GM18517 (cell line): ENCODE data around the gene SV2C.

Source experiments
- ATAC-seq: cut with Tn5 transposase; IDR thresholded peaks from one replicate; pipeline ENCODE4 v1.9.1; 2021; ENCODE audit warnings: mild to moderate bottlenecking, moderate library complexity; ENCODE audit not compliant: unreplicated experiment

SV2C gene

GRCh38 chr5:76376148-76376865 is 293.1 kb downstream of the SV2C start:
- no peak for ATAC-seq

GRCh38 chr5:76376866-76377230 is 293.7 kb downstream of the SV2C start:
- no peak for ATAC-seq

- no peak for ATAC-seq
Observed at GRCh38 chr5:76378355-76378754, 295.2 kb downstream of the SV2C start.

- no peak for ATAC-seq
Observed at GRCh38 chr5:76379316-76379715, 296.1 kb downstream of the SV2C start.

- ATAC-seq: no peak
Observed at GRCh38 chr5:76379855-76380254, 296.7 kb downstream of the SV2C start.

GRCh38 chr5:76380346-76381066 is 297.3 kb downstream of the SV2C start:
- no peak for ATAC-seq

GRCh38 chr5:76383126-76383832 is 300.1 kb downstream of the SV2C start:
- ATAC-seq: no peak

GRCh38 chr5:76384189-76384588 is 301.0 kb downstream of the SV2C start:
- no peak for ATAC-seq

GRCh38 chr5:76384705-76385104 is 301.5 kb downstream of the SV2C start:
- no peak for ATAC-seq

GRCh38 chr5:76385540-76385939 is 302.4 kb downstream of the SV2C start:
- no peak for ATAC-seq

GRCh38 chr5:76386360-76386759 is 303.2 kb downstream of the SV2C start:
- ATAC-seq: no peak

- ATAC-seq: no peak
Observed at GRCh38 chr5:76388236-76388635, 305.1 kb downstream of the SV2C start.

GRCh38 chr5:76388791-76389512 is 305.8 kb downstream of the SV2C start:
- ATAC-seq: no peak

- ATAC-seq: no peak
Observed at GRCh38 chr5:76389513-76390154, 306.5 kb downstream of the SV2C start.

GRCh38 chr5:76391014-76391413 is 307.8 kb downstream of the SV2C start:
- ATAC-seq: no peak

- no peak for ATAC-seq
Observed at GRCh38 chr5:76393035-76393680, 310.0 kb downstream of the SV2C start.

- no peak for ATAC-seq
Observed at GRCh38 chr5:76397200-76397599, 314.0 kb downstream of the SV2C start.

GRCh38 chr5:76399268-76399667 is 316.1 kb downstream of the SV2C start:
- no peak for ATAC-seq

GRCh38 chr5:76400466-76400865 is 317.3 kb downstream of the SV2C start:
- ATAC-seq: no peak

GRCh38 chr5:76401801-76402250 is 318.6 kb downstream of the SV2C start:
- no peak for ATAC-seq
